Left ventricle myocardium superior (tissue), 1 donor: Measurements from ENCODE around the gene PATE2. TPM values are rescaled to one million over a fixed set of nuclear protein-coding genes. Genes with fewer than 3 reads are reported as not detected.

Experiments used
- ATAC-seq: fragments of 200-7000 bp; cut with Tn5 transposase; one replicate; pipeline ENCODE4 v1.9.1; 2020; ENCODE audit warnings: mild to moderate bottlenecking, moderate library complexity
- DNase-seq: peaks from one replicate; pipeline ENCODE4 v3.0.0-alpha.2; 2020
- intact Hi-C: fragments of 100-400 bp; cut with micrococcal nuclease; formaldehyde crosslinking; loops from one replicate; pipeline ENCODE4 v1.11.0; 2022
- long read RNA-seq: library from polyadenylated mRNA; unstranded; transcript quantifications from one replicate; pipeline ENCODE4 v2.0.0, GENCODE V29; 2021
- total RNA-seq: library from RNA; stranded (reverse); fragmentation: NEBNext Ultra II Directional; extraction: Animal tissue kit (Norgen Biotek cat#: 25700); gene quantifications from one replicate; pipeline ENCODE4 v1.2.1, GENCODE V29; 2021
- donor health status: DM: no; HTN: yes; CAD: no; lungs with severe emphysema.

PATE2 gene
- not detected for total RNA-seq
- long read RNA-seq: 0 reads

- DNase-seq: no peak
- intact Hi-C loops: no loop called here
- ATAC-seq: no peak
Observed at GRCh38 chr11:125778728-125779127, at the start of gene PATE2. TSS of gene PATE2 (minus strand) at chr11:125778828. CDS start at chr11:125778773, 55 bp downstream.

GRCh38 chr11:125807909-125808308, 29.3 kb upstream of the PATE2 start:
- intact Hi-C loops: no loop called here
- no peak for ATAC-seq

GRCh38 chr11:125802387-125802786, 23.8 kb upstream of the PATE2 start:
- DNase-seq (no peak), ATAC-seq (no peak)
- intact Hi-C loops: no loop called here

More at GRCh38 chr11:125807909-125808308, 29.3 kb upstream of the PATE2 start:
- DNase-seq: no peak

DNA sequence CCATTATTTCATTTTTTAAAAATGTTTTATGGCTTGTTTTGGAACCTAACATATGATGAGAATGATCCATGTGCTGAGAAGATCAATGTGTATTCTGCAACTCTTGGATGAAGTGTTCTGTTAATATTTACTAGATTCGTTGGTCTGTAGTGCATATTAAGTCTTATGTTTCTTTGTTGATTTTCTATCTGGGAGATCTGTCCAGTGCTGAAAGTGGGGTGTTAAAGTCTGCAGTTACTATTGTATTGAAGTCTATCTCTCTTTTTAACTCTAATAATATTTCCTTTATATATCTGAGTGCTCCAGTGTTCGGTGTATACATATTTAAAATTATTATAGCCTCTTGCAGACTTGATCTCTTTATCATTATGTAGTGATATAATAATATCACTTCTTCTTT, 21.2 kb upstream of the PATE2 start:
- DNase-seq (no peak), ATAC-seq (no peak)
- intact Hi-C loops: no loop called here

DNA sequence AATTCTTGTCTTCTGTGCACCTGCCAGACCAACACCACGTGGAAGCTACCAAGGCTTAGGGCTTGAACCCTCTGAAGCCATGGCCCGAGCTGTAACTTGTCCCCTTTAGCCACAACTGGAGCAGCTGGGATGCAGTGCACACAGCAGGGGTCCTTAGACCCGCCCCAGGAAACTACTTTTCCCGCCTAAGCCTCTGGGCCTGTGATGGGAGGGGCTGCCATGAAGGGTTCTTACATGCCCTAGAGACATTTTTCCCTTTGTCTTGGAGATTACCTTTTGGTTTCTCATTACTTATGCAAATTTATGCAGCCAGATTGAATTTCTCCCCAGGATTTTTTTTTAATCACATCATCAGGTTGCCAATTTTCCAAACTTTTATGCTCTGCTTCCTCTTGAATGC, 19.0 kb upstream of the PATE2 start:
- DNase-seq (no peak), ATAC-seq (no peak)
- intact Hi-C loops: no loop called here

- no peak for DNase-seq
- intact Hi-C loops: no loop called here
- no peak for ATAC-seq
Observed at GRCh38 chr11:125790825-125791224, 12.2 kb upstream of the PATE2 start.

- DNase-seq: no peak
- ATAC-seq: no peak
- intact Hi-C loops: no loop called here
Observed at GRCh38 chr11:125787827-125788226, 9.2 kb upstream of the PATE2 start, which contains the start of gene PATE3. TSS of gene PATE3 (plus strand) at chr11:125788127. CDS start at chr11:125788152, 25 bp downstream.

- ATAC-seq: no peak
- intact Hi-C loops: no loop called here
- DNase-seq: no peak
Observed at GRCh38 chr11:125784678-125785077, 6.0 kb upstream of the PATE2 start.

DNA sequence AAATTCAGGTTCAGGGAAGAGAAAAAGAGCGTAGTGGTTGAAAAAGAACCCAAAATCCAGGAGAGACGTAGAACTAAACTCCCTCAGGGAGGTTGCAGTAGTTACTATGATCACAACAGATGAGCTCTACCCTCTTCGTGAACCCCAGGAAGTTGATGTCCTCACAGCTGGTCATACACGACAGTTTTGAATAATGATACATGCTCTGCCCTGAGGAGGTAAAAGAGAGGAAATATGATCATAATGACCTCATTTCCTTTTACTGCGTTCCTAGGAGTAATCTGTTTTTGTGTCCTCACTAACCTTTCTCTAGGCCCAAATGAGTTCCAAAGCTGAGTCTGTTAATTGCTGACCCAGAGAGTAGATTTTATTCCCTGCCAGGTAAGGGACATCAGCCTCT, 1.3 kb downstream of the PATE2 start:
- intact Hi-C loops: no loop called here
- no peak for DNase-seq
- ATAC-seq: no peak

DNA sequence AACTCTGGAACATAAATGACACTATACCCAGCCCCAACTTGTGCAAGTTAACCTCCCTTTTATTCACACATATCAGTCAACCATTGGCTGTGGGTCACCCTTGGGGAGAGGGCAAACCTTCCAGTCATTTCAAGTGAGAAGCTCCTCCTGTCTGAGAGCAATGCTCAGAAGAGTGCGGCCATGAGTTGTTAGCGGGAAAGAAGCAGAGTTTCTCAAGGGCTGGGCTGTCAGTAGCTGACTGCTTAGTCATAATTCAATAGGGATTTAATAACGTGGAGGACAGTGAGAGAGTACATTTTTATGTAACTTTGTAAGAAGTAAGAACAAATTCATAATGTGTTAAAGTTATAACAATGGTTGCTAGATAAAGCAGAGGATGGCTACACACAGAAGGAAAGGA, 5.1 kb downstream of the PATE2 start:
- intact Hi-C loops: no loop called here
- DNase-seq (no peak), ATAC-seq (peak; percentile 57)

DNA sequence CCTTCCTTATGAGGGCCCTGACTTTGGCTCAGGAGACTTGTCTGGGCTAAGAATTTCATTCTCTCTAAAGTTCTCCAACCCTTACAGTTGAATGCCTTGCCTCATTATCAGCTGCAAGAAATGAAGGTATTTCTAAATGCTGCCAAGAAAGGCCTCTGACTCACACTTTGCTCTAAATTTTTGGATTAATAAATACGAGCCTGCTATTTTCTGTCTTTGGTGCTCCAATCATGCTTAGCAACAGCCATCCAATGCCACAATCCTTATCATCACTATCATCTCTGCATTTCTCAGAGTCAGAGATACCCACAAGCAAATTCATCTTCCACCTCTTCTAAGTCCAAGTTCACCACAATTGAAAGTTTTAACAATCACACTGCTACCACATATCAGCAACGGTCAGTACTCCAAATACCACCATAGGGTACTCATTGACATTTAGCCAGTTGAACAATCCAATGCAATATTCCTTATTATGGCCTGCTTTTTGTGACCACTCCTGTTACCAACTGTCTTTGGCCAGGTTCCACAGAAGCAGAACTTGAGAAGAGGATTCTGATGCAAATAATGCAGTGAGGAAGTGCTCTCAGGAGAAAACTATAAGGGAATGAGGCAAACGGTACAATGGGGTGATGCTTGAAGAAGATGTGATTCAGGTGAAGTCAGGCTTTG, 5.7 kb downstream of the PATE2 start:
- intact Hi-C loops: no loop called here
- ATAC-seq: peak; percentile 71
- DNase-seq: no peak

GRCh38 chr11:125770583-125770982, 8.0 kb downstream of the PATE2 start:
- intact Hi-C loops: no loop called here
- ATAC-seq (no peak), DNase-seq (no peak)

- DNase-seq (no peak), ATAC-seq (no peak)
- intact Hi-C loops: no loop called here
Observed at GRCh38 chr11:125768336-125769046, 10.1 kb downstream of the PATE2 start.

DNA sequence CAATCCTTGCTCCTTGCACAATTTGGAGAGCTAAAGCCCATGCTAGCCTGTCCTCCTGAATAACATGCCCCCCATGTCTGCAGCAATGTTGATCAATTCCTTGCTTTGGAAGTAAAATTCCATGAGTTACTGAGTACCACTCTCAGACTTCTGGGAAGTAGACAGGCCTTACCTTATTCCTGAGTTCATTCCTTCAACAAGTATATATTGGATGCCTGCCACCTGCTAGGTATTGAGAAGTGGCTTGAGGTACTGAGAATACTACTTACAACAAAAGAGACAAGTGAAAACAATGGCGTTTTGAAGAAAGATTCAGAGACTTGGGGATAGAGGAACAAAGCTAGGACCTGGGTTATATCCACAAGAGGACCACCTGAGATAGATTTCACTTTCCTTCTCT, 12.4 kb downstream of the PATE2 start:
- ATAC-seq: no peak
- intact Hi-C loops: no loop called here
- DNase-seq: no peak

GRCh38 chr11:125763483-125763882, 15.1 kb downstream of the PATE2 start:
- intact Hi-C loops: no loop called here
- DNase-seq (no peak), ATAC-seq (no peak)

- intact Hi-C loops: no loop called here
- ATAC-seq (no peak), DNase-seq (no peak)
Observed at GRCh38 chr11:125762445-125762844, 16.2 kb downstream of the PATE2 start.

GRCh38 chr11:125756050-125756449, 22.6 kb downstream of the PATE2 start:
- intact Hi-C loops: no loop called here
- DNase-seq (no peak), ATAC-seq (no peak)

DNA sequence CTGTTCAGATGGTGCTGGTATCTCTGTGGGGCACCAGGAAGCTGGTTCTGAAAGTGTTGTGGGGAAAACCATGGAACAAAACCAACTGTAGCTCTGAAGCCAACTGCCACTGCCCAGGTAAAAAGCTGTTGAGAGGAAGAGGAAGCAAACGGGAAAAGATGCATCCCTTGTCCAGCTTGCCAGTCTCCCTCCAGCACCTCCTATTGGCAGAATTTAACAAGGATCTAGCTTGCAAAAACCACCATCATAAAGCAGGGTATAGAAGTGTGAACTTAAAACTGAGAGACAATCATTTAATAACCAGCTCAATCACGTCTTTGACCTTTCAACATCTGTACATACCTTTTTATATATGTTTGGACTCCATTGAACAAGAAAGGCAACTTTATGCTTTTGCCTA, 28.0 kb downstream of the PATE2 start:
- intact Hi-C loops: no loop called here

GRCh38 chr11:125745979-125746378, 32.6 kb downstream of the PATE2 start, which contains the start of gene PATE1:
TSS of gene PATE1 (plus strand) at chr11:125746279. CDS start at chr11:125746305, 26 bp downstream.
- DNase-seq: no peak
- no peak for ATAC-seq
- intact Hi-C loops: no loop called here

More for the DNA sequence above, 28.0 kb downstream of the PATE2 start:
- no peak for DNase-seq
- no peak for ATAC-seq

- ATAC-seq: no peak
- intact Hi-C loops: no loop called here
- no peak for DNase-seq
Observed at GRCh38 chr11:125743681-125744080, 34.9 kb downstream of the PATE2 start.

- DNase-seq (no peak), ATAC-seq (no peak)
Observed at GRCh38 chr11:125740617-125741016, 38.0 kb downstream of the PATE2 start.

More at GRCh38 chr11:125740617-125741016, 38.0 kb downstream of the PATE2 start:
- intact Hi-C loops: no loop called here
